Endothelial cell of umbilical vein (primary cell): ENCODE measurements around the gene TEX35. TPM values are rescaled to one million over a fixed set of nuclear protein-coding genes. Genes with fewer than 3 reads are reported as not detected.

ENCODE experiments used
- BruUV-seq: library from RNA; stranded (reverse); fragments of 400-500 nt; replicated peaks from 2 replicates; lab custom pipeline; 2021; lab: Mats Ljungman, UMichigan
- CTCF ChIA-PET: fragments of 300-600, 350-600 bp; sonication (Branson Sonifier 250); formaldehyde crosslinking; loops from one replicate; lab custom pipeline; 2021; ENCODE audit warnings: antibody characterized with exemption, inconsistent platforms; lab: Charles Lee
- POLR2A ChIA-PET: fragments of 300-600, 350-600 bp; sonication (Branson Sonifier 250); formaldehyde crosslinking; loops from one replicate; lab custom pipeline; 2021; ENCODE audit warnings: antibody characterized with exemption, inconsistent platforms; lab: Charles Lee
- DNase-seq: peaks from one replicate; pipeline ENCODE4 v3.0.0-alpha.2; 2011; ENCODE audit warnings: low read depth, low spot score
- FAIRE-seq: peaks from 2 replicates; lab custom pipeline; 2011; peaks lifted over from hg19 to GRCh38; lab: Jason Lieb, UNC
- H2AFZ ChIP-seq: 2 replicates; pipeline ENCODE4 v1.6.0; 2012; ENCODE audit warnings: low read depth, low read length, control low read depth, inconsistent platforms
- H3K27ac ChIP-seq: 2 replicates; pipeline ENCODE4 v1.5.1; 2011; ENCODE audit warnings: low read depth, mild to moderate bottlenecking, control low read depth, low read length, moderate library complexity; ENCODE audit not compliant: insufficient read depth
- H3K27me3 ChIP-seq, 2 experiments: 2 replicates each; pipeline versions ENCODE4 v1.6.0 to v1.6.1; 2011; ENCODE audit warnings: low read length in 2 of 2, mixed read lengths in 1 of 2; ENCODE audit not compliant: control insufficient read depth in 2 of 2, insufficient read depth in 2 of 2
- H3K36me3 ChIP-seq, 2 experiments: 2 replicates in 1 of 2; 3 replicates in 1 of 2; pipeline ENCODE4 v1.5.1; 2011; ENCODE audit warnings: low read length in 2 of 2, mild to moderate bottlenecking in 1 of 2, moderate library complexity in 1 of 2; ENCODE audit not compliant: control insufficient read depth in 2 of 2, insufficient read depth in 2 of 2; ENCODE audit errors: extremely low read depth in 1 of 2
- H3K4me1 ChIP-seq: 3 replicates; pipeline ENCODE4 v1.5.1; 2011; ENCODE audit warnings: mild to moderate bottlenecking, low read length; ENCODE audit not compliant: control insufficient read depth, insufficient read depth; ENCODE audit errors: extremely low read depth
- H3K4me2 ChIP-seq: 2 replicates; pipeline ENCODE4 v1.6.1; 2011; ENCODE audit warnings: low read length, control low read depth, mixed read lengths; ENCODE audit not compliant: insufficient read depth
- H3K4me3 ChIP-seq, 3 experiments: fragments of 200-600 bp in 1 of 3; sonication (generic), shearing (Covaris generic) in 1 of 3; replicated peaks in 1 of 3; 2 replicates each; pipeline ENCODE4 v1.5.1; 2011 to 2016; ENCODE audit warnings: control low read depth in 3 of 3, low read length in 3 of 3, mild to moderate bottlenecking in 2 of 3, inconsistent platforms in 1 of 3, low read depth in 1 of 3, moderate library complexity in 1 of 3; ENCODE audit not compliant: insufficient read depth in 1 of 3
- H3K79me2 ChIP-seq: 2 replicates; pipeline ENCODE4 v1.6.0; 2012; ENCODE audit warnings: low read length, inconsistent platforms; ENCODE audit not compliant: control insufficient read depth, insufficient read depth
- H3K9ac ChIP-seq: replicated peaks from 2 replicates; pipeline ENCODE3; 2011; ENCODE audit warnings: low read length, control low read depth; ENCODE audit not compliant: insufficient read depth; ENCODE audit errors: extremely low read depth
- H3K9me1 ChIP-seq: replicated peaks from 3 replicates; pipeline ENCODE4 v1.6.0; 2011; ENCODE audit warnings: mild to moderate bottlenecking, low read length; ENCODE audit not compliant: control insufficient read depth, insufficient read depth; ENCODE audit errors: extremely low read depth
- H3K9me3 ChIP-seq: replicated peaks from 2 replicates; pipeline ENCODE4 v1.5.1; 2012; ENCODE audit warnings: low read length, inconsistent platforms; ENCODE audit not compliant: control insufficient read depth, insufficient read depth
- H4K20me1 ChIP-seq: replicated peaks from 2 replicates; pipeline ENCODE3; 2011; ENCODE audit warnings: mild to moderate bottlenecking, low read length; ENCODE audit not compliant: control insufficient read depth, insufficient read depth; ENCODE audit errors: extremely low read depth
- EZH2 ChIP-seq: IDR thresholded peaks from 2 replicates; pipeline ENCODE4 v1.6.1; 2012; ENCODE audit warnings: borderline replicate concordance, low read depth, mild to moderate bottlenecking, moderate library complexity, low read length, inconsistent platforms; ENCODE audit not compliant: severe bottlenecking
- FOS ChIP-seq: IDR thresholded peaks from 2 replicates; pipeline ENCODE4 v1.6.1; 2011; ENCODE audit warnings: mild to moderate bottlenecking, low read length, moderate library complexity, borderline replicate concordance; ENCODE audit not compliant: insufficient read depth
- GATA2 ChIP-seq: IDR thresholded peaks from 2 replicates; pipeline ENCODE4 v1.7.0; 2011; ENCODE audit warnings: low read depth, mild to moderate bottlenecking, moderate library complexity, mixed read lengths, low read length; ENCODE audit not compliant: insufficient read length, insufficient read depth
- JUN ChIP-seq: IDR thresholded peaks from 2 replicates; pipeline ENCODE4 v1.6.1; 2011; ENCODE audit warnings: borderline replicate concordance, low read depth; ENCODE audit not compliant: insufficient read length, insufficient read depth
- MYC ChIP-seq: IDR thresholded peaks from one replicate; pipeline ENCODE4 v1.6.1; 2011; ENCODE audit warnings: mild to moderate bottlenecking, low read depth, low read length
- POLR2A ChIP-seq: IDR thresholded peaks from 2 replicates; pipeline ENCODE4 v1.6.1; 2012; ENCODE audit warnings: low read depth, mild to moderate bottlenecking, control low read depth, low read length
- POLR2AphosphoS5 ChIP-seq: IDR thresholded peaks from 2 replicates; pipeline ENCODE4 v1.6.1; 2012; ENCODE audit warnings: low read depth, mild to moderate bottlenecking, control low read depth, low read length, moderate library complexity; ENCODE audit not compliant: insufficient read depth
- dilution Hi-C: fragments of 300-500 bp; cut with MboI; formaldehyde crosslinking; loops from one replicate; pipeline ENCODE4 v1.15.0; 2019; ENCODE audit warnings: low sequenced_read_pairs; ENCODE audit not compliant: extremely low pct_ligation_motif_present
- intact Hi-C: fragments of 100-400 bp; cut with micrococcal nuclease; formaldehyde crosslinking; loops from one replicate; pipeline ENCODE4 v1.10.0; 2022
- polyA plus RNA-seq, 4 experiments: library from polyadenylated mRNA; depleted of rRNA in 3 of 4; stranded (reverse) in 3 of 4; unstranded in 1 of 4; fragments of >200 nt; gene quantifications; 2 replicates each; pipeline versions ENCODE4 v1.2.1 to v1.2.3, GENCODE V29; 2011 to 2012; ENCODE audit warnings: missing spikeins in 1 of 4
- total RNA-seq: library from RNA; stranded (reverse); gene quantifications from 2 replicates; pipeline ENCODE4 v1.2.3, GENCODE V29; 2021
- TF ChIP-seq, protein P1 (sequence below): IDR thresholded peaks from 2 replicates; pipeline ENCODE4 v1.6.1; 2011; ENCODE audit not compliant: insufficient read depth, insufficient read length
- TF ChIP-seq, protein P2 (sequence below), 2 donors: IDR thresholded peaks; 1 replicate in 1 of 2; 2 replicates in 1 of 2; pipeline ENCODE4 v1.5.1; 2011; ENCODE audit warnings: low read length in 2 of 2, mild to moderate bottlenecking in 2 of 2, moderate library complexity in 2 of 2, control low read depth in 1 of 2, inconsistent platforms in 1 of 2, low read depth in 1 of 2; ENCODE audit not compliant: insufficient read depth in 1 of 2; ENCODE audit errors: extremely low read depth in 1 of 2

The TEX35 gene
- total and polyA plus RNA-seq, 2 donors (not counting 3 experiments of a cell fraction or from before 2014, with no cell fraction given), result not detected

DNA sequence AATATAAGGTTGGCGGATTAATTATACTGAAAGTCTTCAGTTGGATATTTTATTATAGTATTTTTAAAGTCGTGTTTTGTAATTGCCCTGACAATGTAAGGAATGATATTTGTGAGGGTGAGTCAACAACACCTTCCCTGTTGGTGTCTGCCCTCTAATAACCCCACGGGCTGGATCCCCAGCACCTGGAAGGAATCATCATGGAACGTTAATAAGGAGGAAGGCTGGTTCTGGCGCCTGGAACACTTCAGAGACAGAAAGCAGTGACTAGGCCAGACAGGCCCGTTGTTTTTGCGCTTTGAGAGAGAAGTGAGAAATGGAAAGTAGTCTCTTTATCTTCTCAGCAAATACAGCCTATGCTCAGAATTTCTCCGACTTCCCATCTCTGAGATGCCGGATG lies 31.6 kb downstream of the TEX35 start:
- H2AFZ ChIP-seq, result no peak overlapping the region
- no peak overlapping the region for H3K4me3 ChIP-seq
- no peaks in the 10 kb centered on the region for H3K27me3 ChIP-seq
- no peak for DNase-seq
- H3K4me1 ChIP-seq, result peaks cover 11% of the 10 kb centered on the region
- TF ChIP-seq, protein P1, sequence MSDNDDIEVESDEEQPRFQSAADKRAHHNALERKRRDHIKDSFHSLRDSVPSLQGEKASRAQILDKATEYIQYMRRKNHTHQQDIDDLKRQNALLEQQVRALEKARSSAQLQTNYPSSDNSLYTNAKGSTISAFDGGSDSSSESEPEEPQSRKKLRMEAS, result no peak
- no peak for TF ChIP-seq POLR2A
- TF ChIP-seq EZH2, result no peak
- no peak for TF ChIP-seq MYC
- TF ChIP-seq GATA2, result no peak
- no peak for TF ChIP-seq JUN
- no peak for TF ChIP-seq POLR2AphosphoS5
- TF ChIP-seq FOS, result no peak
- TF ChIP-seq, protein P2, sequence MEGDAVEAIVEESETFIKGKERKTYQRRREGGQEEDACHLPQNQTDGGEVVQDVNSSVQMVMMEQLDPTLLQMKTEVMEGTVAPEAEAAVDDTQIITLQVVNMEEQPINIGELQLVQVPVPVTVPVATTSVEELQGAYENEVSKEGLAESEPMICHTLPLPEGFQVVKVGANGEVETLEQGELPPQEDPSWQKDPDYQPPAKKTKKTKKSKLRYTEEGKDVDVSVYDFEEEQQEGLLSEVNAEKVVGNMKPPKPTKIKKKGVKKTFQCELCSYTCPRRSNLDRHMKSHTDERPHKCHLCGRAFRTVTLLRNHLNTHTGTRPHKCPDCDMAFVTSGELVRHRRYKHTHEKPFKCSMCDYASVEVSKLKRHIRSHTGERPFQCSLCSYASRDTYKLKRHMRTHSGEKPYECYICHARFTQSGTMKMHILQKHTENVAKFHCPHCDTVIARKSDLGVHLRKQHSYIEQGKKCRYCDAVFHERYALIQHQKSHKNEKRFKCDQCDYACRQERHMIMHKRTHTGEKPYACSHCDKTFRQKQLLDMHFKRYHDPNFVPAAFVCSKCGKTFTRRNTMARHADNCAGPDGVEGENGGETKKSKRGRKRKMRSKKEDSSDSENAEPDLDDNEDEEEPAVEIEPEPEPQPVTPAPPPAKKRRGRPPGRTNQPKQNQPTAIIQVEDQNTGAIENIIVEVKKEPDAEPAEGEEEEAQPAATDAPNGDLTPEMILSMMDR (IDR thresholded peaks at IDR 0.05; ENCODE audit: extremely low read depth in 1 of 2, insufficient read depth in 1 of 2, low read depth in 1 of 2, low read length in 2 of 2), result no peak
- no peaks in the 10 kb centered on the region for H4K20me1 ChIP-seq
- H3K36me3 ChIP-seq, result no peaks in the 10 kb centered on the region
- intact Hi-C loops, result no loop called here
- dilution Hi-C loops, result no loop called here
- ChIA-PET CTCF (interaction anchor here (1.7 to 10.7 kb wide), 3 partner anchors 8 to 209 kb away, joined by 6 to 325 read pairs (median 12); no protein-coding TSS in a partner anchor), POLR2A (no interaction called here)
- no peaks in the 10 kb centered on the region for H3K9me3 ChIP-seq
- H3K9ac ChIP-seq, result no peak overlapping the region
- no peaks in the 10 kb centered on the region for H3K9me1 ChIP-seq
- H3K79me2 ChIP-seq, result no peaks in the 10 kb centered on the region
- no peak overlapping the region for H3K27ac ChIP-seq
- no peak overlapping the region for H3K4me2 ChIP-seq
- BruUV-seq, result no TSS peak
- no peak for FAIRE-seq
